ENCODE measurements around the gene FUT7. TPM values are rescaled to one million over a fixed set of nuclear protein-coding genes. Genes with fewer than 3 reads are reported as not detected.

The FUT7 gene
- total RNA-seq, 1 experiment from 2014 or later: 0.12 TPM

DNA sequence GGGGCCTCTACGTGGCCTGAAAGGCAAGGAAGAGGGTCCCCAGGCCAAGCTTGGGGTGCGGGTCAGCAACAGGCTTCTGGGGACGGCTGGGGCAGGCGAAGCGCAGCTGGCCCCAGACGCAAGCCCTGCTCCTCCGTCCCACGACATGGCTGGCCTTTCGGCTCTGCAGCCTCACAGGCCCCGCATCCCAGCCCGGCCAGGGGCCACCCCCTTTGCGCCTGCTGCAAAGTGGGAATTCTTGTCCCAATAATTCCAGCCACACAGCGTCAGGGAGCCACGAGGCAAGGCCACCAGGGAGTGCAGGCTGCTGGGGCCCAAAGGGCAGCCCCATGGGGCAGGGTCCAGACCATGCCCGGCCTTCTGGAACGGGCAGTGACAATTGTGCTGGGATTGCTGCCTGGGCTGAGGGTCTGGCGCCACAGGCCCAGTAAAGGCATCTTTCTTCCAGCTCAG is 23.1 kb upstream of the FUT7 start:
- H3K4me3 Mint-ChIP-seq (ENCODE audit: unreplicated experiment): peak overlapping the region; percentile 61
- BruUV-seq (replicated peaks): no TSS peak
- intact Hi-C loops (cut with micrococcal nuclease): no loop called here
- DNase-seq (ENCODE audit: unreplicated experiment): no peak
- H3K27me3 Mint-ChIP-seq (ENCODE audit: insufficient read depth, unreplicated experiment): no peaks in the 10 kb centered on the region
- H3K36me3 Mint-ChIP-seq (ENCODE audit: insufficient read depth, unreplicated experiment): no peaks in the 10 kb centered on the region
- H3K27ac Mint-ChIP-seq (ENCODE audit: low read depth, unreplicated experiment): no peak overlapping the region
- TF ChIP-seq, protein P1, sequence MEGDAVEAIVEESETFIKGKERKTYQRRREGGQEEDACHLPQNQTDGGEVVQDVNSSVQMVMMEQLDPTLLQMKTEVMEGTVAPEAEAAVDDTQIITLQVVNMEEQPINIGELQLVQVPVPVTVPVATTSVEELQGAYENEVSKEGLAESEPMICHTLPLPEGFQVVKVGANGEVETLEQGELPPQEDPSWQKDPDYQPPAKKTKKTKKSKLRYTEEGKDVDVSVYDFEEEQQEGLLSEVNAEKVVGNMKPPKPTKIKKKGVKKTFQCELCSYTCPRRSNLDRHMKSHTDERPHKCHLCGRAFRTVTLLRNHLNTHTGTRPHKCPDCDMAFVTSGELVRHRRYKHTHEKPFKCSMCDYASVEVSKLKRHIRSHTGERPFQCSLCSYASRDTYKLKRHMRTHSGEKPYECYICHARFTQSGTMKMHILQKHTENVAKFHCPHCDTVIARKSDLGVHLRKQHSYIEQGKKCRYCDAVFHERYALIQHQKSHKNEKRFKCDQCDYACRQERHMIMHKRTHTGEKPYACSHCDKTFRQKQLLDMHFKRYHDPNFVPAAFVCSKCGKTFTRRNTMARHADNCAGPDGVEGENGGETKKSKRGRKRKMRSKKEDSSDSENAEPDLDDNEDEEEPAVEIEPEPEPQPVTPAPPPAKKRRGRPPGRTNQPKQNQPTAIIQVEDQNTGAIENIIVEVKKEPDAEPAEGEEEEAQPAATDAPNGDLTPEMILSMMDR (IDR thresholded peaks at IDR 0.05; ENCODE audit: unreplicated experiment): no peak
- POLR2A ChIA-PET: interaction anchor here (1.6 to 2.5 kb wide), 3 partner anchors 8 to 186 kb away, joined by 4 to 14 read pairs (median 11); partner anchors contain the start of genes MAN1B1 and TUBB4B
- CTCF ChIA-PET: interaction anchor here (1.2 to 2.1 kb wide), 4 partner anchors 8 to 26 kb away, joined by 4 to 27 read pairs (median 14); partner anchors contain the start of gene NPDC1
- no peaks in the 10 kb centered on the region for H3K9me3 Mint-ChIP-seq (ENCODE audit: unreplicated experiment)
- H3K4me1 Mint-ChIP-seq (ENCODE audit: insufficient read depth, unreplicated experiment): peaks cover 7% of the 10 kb centered on the region

DNA sequence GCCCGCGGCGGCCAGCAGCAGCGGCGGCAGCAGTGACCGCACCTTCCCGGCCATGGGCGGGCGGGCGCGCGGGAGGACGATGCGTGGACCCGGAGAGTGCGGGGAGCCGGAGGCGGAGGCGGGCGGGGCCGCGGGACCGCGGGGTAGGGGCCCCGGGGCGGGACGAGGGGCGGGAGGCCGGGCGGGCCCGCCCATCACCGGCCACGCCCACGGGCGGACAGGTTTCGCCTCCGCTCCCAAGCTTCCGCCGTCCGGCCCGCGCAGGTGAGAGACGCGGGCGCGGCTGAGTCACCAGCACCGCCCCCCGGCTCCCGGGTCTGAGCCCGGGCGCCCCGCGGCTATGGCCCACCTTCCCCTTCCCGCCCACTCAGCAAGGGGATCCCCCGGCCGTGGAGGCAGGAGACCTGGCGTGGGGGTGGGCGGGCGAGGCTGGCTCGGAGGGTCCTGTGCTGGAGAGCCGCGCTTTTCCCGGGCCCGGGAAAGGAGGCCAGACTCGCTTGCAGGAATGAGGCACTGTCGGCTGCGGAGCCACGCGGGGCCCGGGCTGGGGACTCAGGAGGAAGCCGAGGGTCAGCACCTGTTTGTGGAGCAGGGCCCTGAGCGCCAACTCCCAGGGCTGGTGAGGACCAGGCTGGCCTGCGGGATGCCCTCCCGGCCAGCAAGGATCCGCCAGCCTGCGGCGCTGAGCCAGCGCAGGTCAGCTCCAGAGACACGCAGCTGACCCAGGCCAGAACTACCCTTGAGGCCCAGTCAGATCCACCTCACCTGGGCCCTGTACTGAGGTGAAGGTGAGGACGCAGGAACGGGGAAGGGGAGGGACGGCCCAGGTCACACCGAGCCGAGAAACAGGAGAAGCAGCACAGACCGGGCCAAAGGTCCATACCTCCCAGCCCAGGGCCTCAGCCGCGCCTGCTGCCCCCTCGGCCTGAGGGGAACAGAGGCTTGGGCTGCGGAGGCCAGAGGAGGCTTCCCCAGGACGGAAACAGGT is 22.4 kb upstream of the FUT7 start, which contains the start of gene ENTPD2:
TSS of gene ENTPD2 (minus strand) at position 118 of the 988 bp plus-strand sequence. CDS start at position 54, 64 bp downstream.
- Mint-ChIP-seq H3K4me3 (ENCODE audit: unreplicated experiment) (peak within 1 kb of the TSS; percentile 61), H3K27me3 (ENCODE audit: insufficient read depth, unreplicated experiment) (no peaks in the 10 kb centered on the region), H3K27ac (ENCODE audit: low read depth, unreplicated experiment) (no peak within 1 kb of the TSS), H3K36me3 (ENCODE audit: insufficient read depth, unreplicated experiment) (no peaks in the 10 kb centered on the region), H3K4me1 (ENCODE audit: insufficient read depth, unreplicated experiment) (peaks cover 7% of the 10 kb centered on the region), H3K9me3 (ENCODE audit: unreplicated experiment) (no peaks in the 10 kb centered on the region)
- ChIA-PET CTCF (interaction anchor here (0.5 to 1.9 kb wide), 2 partner anchors 11 to 53 kb away, joined by 5 to 27 read pairs; no protein-coding TSS in a partner anchor), POLR2A (interaction anchor here (1.0 kb wide), 1 partner anchor 78 kb away, joined by 3 read pairs; no protein-coding TSS in a partner anchor)
- DNase-seq (ENCODE audit: unreplicated experiment): peak; percentile 82
- BruUV-seq (replicated peaks): no TSS peak
- TF ChIP-seq, protein P1 (IDR thresholded peaks at IDR 0.05; ENCODE audit: unreplicated experiment): no peak
- intact Hi-C loops (cut with micrococcal nuclease): no loop called here

DNA sequence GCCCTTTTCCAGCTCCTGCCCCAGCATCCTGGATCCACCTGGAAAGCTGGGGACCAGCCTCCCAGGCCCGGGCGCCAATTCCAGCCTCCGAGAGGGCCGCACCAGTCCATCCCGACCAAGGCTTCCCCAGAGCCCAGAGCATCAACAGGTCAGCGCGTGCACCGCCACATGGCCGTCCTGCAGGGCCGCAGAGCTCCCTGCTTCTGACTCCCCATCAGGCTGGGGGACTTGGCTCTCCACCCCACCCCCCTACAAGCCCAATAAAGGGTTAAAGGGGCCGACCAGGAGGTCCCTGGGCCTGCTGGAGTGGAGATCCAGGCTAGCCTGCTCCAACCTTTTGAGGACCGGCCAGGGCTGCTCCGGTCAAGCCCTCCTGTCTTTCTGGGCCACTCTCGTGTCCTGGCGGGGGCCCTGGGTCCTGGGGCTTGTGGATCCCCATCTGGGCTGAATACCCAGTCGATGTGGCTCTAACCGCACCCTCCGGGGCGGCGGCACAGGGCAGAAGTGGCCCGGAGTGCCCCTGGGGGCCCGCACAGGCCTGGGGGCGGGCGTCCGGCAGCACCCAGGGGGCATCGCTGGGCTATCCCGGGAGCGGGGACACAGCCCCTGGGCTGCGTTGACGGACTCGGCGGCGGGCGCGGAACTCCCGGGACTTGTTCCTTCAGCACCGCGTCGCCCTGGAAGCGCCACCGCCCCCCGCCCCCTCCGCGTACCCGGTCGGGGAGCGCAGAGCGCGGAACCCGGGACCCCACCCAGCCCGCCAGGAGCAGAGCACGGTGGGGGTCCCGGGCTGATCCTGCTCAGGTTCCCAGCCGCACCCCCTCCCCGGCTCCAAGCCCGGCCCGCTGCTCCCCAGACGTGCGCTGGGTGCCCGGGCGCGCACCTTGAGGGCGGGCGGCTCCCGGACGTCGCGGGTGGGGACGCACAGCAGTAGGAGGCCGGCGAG is 21.4 kb upstream of the FUT7 start:
- H3K4me3 Mint-ChIP-seq (ENCODE audit: unreplicated experiment): peak overlapping the region; percentile 61

More for the DNA sequence above, 21.4 kb upstream of the FUT7 start:
- Mint-ChIP-seq H3K27ac (ENCODE audit: low read depth, unreplicated experiment) (no peak overlapping the region), H3K9me3 (ENCODE audit: unreplicated experiment) (no peaks in the 10 kb centered on the region), H3K36me3 (ENCODE audit: insufficient read depth, unreplicated experiment) (no peaks in the 10 kb centered on the region), H3K27me3 (ENCODE audit: insufficient read depth, unreplicated experiment) (no peaks in the 10 kb centered on the region), H3K4me1 (ENCODE audit: insufficient read depth, unreplicated experiment) (peaks cover 7% of the 10 kb centered on the region)
- intact Hi-C loops (cut with micrococcal nuclease): no loop called here
- BruUV-seq (replicated peaks): no TSS peak
- TF ChIP-seq, protein P1 (IDR thresholded peaks at IDR 0.05; ENCODE audit: unreplicated experiment): no peak
- ChIA-PET POLR2A (interaction anchor here (0.8 to 1.0 kb wide), 3 partner anchors 15 to 79 kb away, joined by 3 to 4 read pairs (median 3); no protein-coding TSS in a partner anchor), CTCF (interaction anchor here (0.5 to 1.8 kb wide), 5 partner anchors 10 to 261 kb away, joined by 3 to 18 read pairs (median 5); no protein-coding TSS in a partner anchor)
- no peak for DNase-seq (ENCODE audit: unreplicated experiment)
